GM12878 (cell line): ENCODE results near the gene BRDT. TPM values are rescaled to one million over a fixed set of nuclear protein-coding genes. Genes with fewer than 3 reads are reported as not detected.

Experiments used
- polyA plus RNA-seq, 11 experiments: library from polyadenylated mRNA; depleted of rRNA in 4 of 11; unstranded in 6 of 11; stranded (reverse) in 5 of 11; fragments of >200 nt; fragmentation: Nextera tagmentation in 4 of 11; fragmentation: Illumina TruSeq in 1 of 11; extraction: Ambion mirVana in 4 of 11; extraction: Trizol in 1 of 11; gene quantifications; 1 replicate in 1 of 11; 2 replicates in 10 of 11; pipeline versions ENCODE4 v1.2.1 to v1.2.3, GENCODE V29; 2011 to 2016; ENCODE audit warnings: inconsistent platforms in 2 of 11, missing spikeins in 2 of 11, low read depth in 1 of 11
- total RNA-seq, 4 experiments: library from RNA; depleted of rRNA in 3 of 4; stranded (reverse); fragments of >200 nt in 3 of 4; fragmentation: Illumina TruSeq in 1 of 4; extraction: Trizol in 1 of 4; gene quantifications; 2 replicates each; pipeline versions ENCODE4 v1.2.1 to v1.2.3, GENCODE V29; 2013 to 2021

BRDT gene
- total and polyA plus RNA-seq, 10 of the 15 experiments (the other 5 are each of a cell fraction or from before 2014, with no cell fraction given): 0.02 to 0.11 TPM; not detected in 8

Other genes starting within 250 kb of the BRDT start
- gene TGFBR3, start 63.2 kb upstream of the BRDT start, total RNA-seq (2014; rRNA removed): 15.1 and 17.3 TPM in 2 replicates
- 10.1 and 11.1 TPM in 2 replicates for gene TGFBR3, start 63.2 kb upstream of the BRDT start, total RNA-seq (2014; rRNA removed; fragmentation: Illumina TruSeq; extraction: Trizol)
- gene TGFBR3, start 63.2 kb upstream of the BRDT start, total RNA-seq (2021): 16.5 and 18.6 TPM in 2 replicates
- 7.8 and 9.3 TPM in 2 replicates for gene TGFBR3, start 63.2 kb upstream of the BRDT start, polyA plus RNA-seq (2011; rRNA removed)
- 15.4 and 22.5 TPM in 2 replicates for gene TGFBR3, start 63.2 kb upstream of the BRDT start, polyA plus RNA-seq (2014; fragmentation: Illumina TruSeq; extraction: Trizol)
- 1 to 10 TPM; 2.7 to 3.1 TPM for gene TGFBR3, start 63.2 kb upstream of the BRDT start, polyA plus RNA-seq (2014; fragmentation: Nextera tagmentation; extraction: Ambion mirVana)
- gene TGFBR3, start 63.2 kb upstream of the BRDT start, polyA plus RNA-seq (2014; rRNA removed): 6.4 and 7.0 TPM in 2 replicates
- gene TGFBR3, start 63.2 kb upstream of the BRDT start, polyA plus RNA-seq (2016; fragmentation: Nextera tagmentation; extraction: Ambion mirVana): 10 to 100 TPM; 14.2 to 16.5 TPM
- gene EPHX4, start 80.6 kb downstream of the BRDT start, total RNA-seq (2014; rRNA removed): not detected in 2 replicates
- gene EPHX4, start 80.6 kb downstream of the BRDT start, total RNA-seq (2014; rRNA removed; fragmentation: Illumina TruSeq; extraction: Trizol): not detected in 2 replicates
- gene EPHX4, start 80.6 kb downstream of the BRDT start, total RNA-seq (2021): not detected in 2 replicates
- not detected in 2 replicates for gene EPHX4, start 80.6 kb downstream of the BRDT start, polyA plus RNA-seq (2011; rRNA removed)
- not detected in 2 replicates for gene EPHX4, start 80.6 kb downstream of the BRDT start, polyA plus RNA-seq (2014; fragmentation: Illumina TruSeq; extraction: Trizol)
- not detected for gene EPHX4, start 80.6 kb downstream of the BRDT start, polyA plus RNA-seq (2014; fragmentation: Nextera tagmentation; extraction: Ambion mirVana)
- gene EPHX4, start 80.6 kb downstream of the BRDT start, polyA plus RNA-seq (2014; rRNA removed): not detected in 2 replicates
- not detected for gene EPHX4, start 80.6 kb downstream of the BRDT start, polyA plus RNA-seq (2016; fragmentation: Nextera tagmentation; extraction: Ambion mirVana)
- 0.17 TPM in 1 of 2 replicates, not detected in the other for gene SETSIP, start 126.0 kb downstream of the BRDT start, total RNA-seq (2014; rRNA removed)
- gene SETSIP, start 126.0 kb downstream of the BRDT start, total RNA-seq (2014; rRNA removed; fragmentation: Illumina TruSeq; extraction: Trizol): 0.23 TPM in 1 of 2 replicates, not detected in the other
- gene SETSIP, start 126.0 kb downstream of the BRDT start, total RNA-seq (2021): not detected in 2 replicates
- 0.18 and 0.48 TPM in 2 replicates for gene SETSIP, start 126.0 kb downstream of the BRDT start, polyA plus RNA-seq (2011; rRNA removed)
- 0.33 and 0.46 TPM in 2 replicates for gene SETSIP, start 126.0 kb downstream of the BRDT start, polyA plus RNA-seq (2014; fragmentation: Illumina TruSeq; extraction: Trizol)
- gene SETSIP, start 126.0 kb downstream of the BRDT start, polyA plus RNA-seq (2014; fragmentation: Nextera tagmentation; extraction: Ambion mirVana): under 1 TPM; 0.16 to 0.27 TPM
- gene SETSIP, start 126.0 kb downstream of the BRDT start, polyA plus RNA-seq (2014; rRNA removed): 0.15 and 0.22 TPM in 2 replicates
- gene SETSIP, start 126.0 kb downstream of the BRDT start, polyA plus RNA-seq (2016; fragmentation: Nextera tagmentation; extraction: Ambion mirVana): under 1 TPM; 0.35 to 0.36 TPM
- gene BTBD8, start 130.9 kb downstream of the BRDT start, total RNA-seq (2014; rRNA removed): 0.16 and 0.23 TPM in 2 replicates
- 0.18 TPM in 2 replicates for gene BTBD8, start 130.9 kb downstream of the BRDT start, total RNA-seq (2014; rRNA removed; fragmentation: Illumina TruSeq; extraction: Trizol)
- 0.23 and 0.27 TPM in 2 replicates for gene BTBD8, start 130.9 kb downstream of the BRDT start, total RNA-seq (2021)
- 0.19 and 0.32 TPM in 2 replicates for gene BTBD8, start 130.9 kb downstream of the BRDT start, polyA plus RNA-seq (2011; rRNA removed)
- 0.03 and 0.18 TPM in 2 replicates for gene BTBD8, start 130.9 kb downstream of the BRDT start, polyA plus RNA-seq (2014; fragmentation: Illumina TruSeq; extraction: Trizol)
- gene BTBD8, start 130.9 kb downstream of the BRDT start, polyA plus RNA-seq (2014; fragmentation: Nextera tagmentation; extraction: Ambion mirVana): under 1 TPM in 1 of 2 experiments, not detected in 1; 0.07 TPM
- 0.03 and 0.15 TPM in 2 replicates for gene BTBD8, start 130.9 kb downstream of the BRDT start, polyA plus RNA-seq (2014; rRNA removed)
- gene BTBD8, start 130.9 kb downstream of the BRDT start, polyA plus RNA-seq (2016; fragmentation: Nextera tagmentation; extraction: Ambion mirVana): under 1 TPM; 0.23 to 0.32 TPM